Uterus (tissue), 2 donors: ENCODE results near the gene MMEL1.
"Not testable (repeated sequence)": the region's sequence is repeated elsewhere in the genome, so short reads cannot be mapped to it uniquely, and the experiment has no call there.

Source experiments
- CTCF ChIP-seq, 4 experiments: fragments of 200-600 bp in 2 of 4; fragments of 450-650 bp in 2 of 4; sonication (generic) in 2 of 4; IDR thresholded peaks; one replicate each; pipeline ENCODE4 v1.5.1; 2016 to 2019; ENCODE audit warnings: antibody characterized with exemption in 4 of 4, mild to moderate bottlenecking in 2 of 4, moderate library complexity in 1 of 4
- POLR2A ChIP-seq, 2 donors: fragments of 450-650 bp; IDR thresholded peaks; one replicate each; pipeline ENCODE4 v1.6.1; 2016; ENCODE audit warnings: antibody characterized with exemption in 2 of 2, mild to moderate bottlenecking in 1 of 2, moderate library complexity in 1 of 2

GRCh38 chr1:2655598-2656434 lies 23.0 kb upstream of the MMEL1 start:
- not testable (repeated sequence) for TF ChIP-seq POLR2A, CTCF (IDR thresholded peaks at IDR 0.05)
